ENCODE measurements around the gene RAB40C.

RAB40C gene

GRCh38 chr16:631808-632358, 42.0 kb downstream of the RAB40C start:
- Histone ChIP-seq H3K4me3 (ENCODE audit: low read depth in 1 of 2, low read length in 2 of 2) (no peak overlapping the region), H2AFZ (ENCODE audit: low read depth, low read length) (no peak overlapping the region), H4K20me1 (ENCODE audit: insufficient read depth, low read length) (peaks cover 34% of the 10 kb centered on the region), H3K4me1 (ENCODE audit: insufficient read depth, low read length) (peaks cover 20% of the 10 kb centered on the region), H3K27me3 (ENCODE audit: insufficient read depth, low read length, poor library complexity) (no peaks in the 10 kb centered on the region), H3K9ac (ENCODE audit: low read depth, low read length) (no peak overlapping the region), H3K36me3 (ENCODE audit: insufficient read depth, low read length) (peaks cover 24% of the 10 kb centered on the region), H3K79me2 (ENCODE audit: insufficient read depth, low read length) (peaks cover 23% of the 10 kb centered on the region), H3K27ac (ENCODE audit: low read length) (no peak overlapping the region), H3K9me3 (ENCODE audit: insufficient read depth, low read length, severe bottlenecking) (no peaks in the 10 kb centered on the region), H3K4me2 (ENCODE audit: insufficient read depth, low read length) (no peak overlapping the region)
- no peak for ATAC-seq (ENCODE audit: insufficient read depth, low read depth)
- no peak for DNase-seq
- TF ChIP-seq EZH2 (IDR thresholded peaks at IDR 0.05; ENCODE audit: borderline replicate concordance, low read depth, low read length, severe bottlenecking) (no peak), CTCF (IDR thresholded peaks at IDR 0.05; ENCODE audit: borderline replicate concordance, extremely low read depth, low read length, poor library complexity, severe bottlenecking) (no peak)

GRCh38 chr16:632486-633335, 42.8 kb downstream of the RAB40C start:
- H3K27me3 ChIP-seq (ENCODE audit: insufficient read depth, low read length, poor library complexity), result no peaks in the 10 kb centered on the region
- H3K4me2 ChIP-seq (ENCODE audit: insufficient read depth, low read length), result no peak overlapping the region
- DNase-seq (no peak), ATAC-seq (ENCODE audit: insufficient read depth, low read depth) (no peak)
- peaks cover 23% of the 10 kb centered on the region for H3K79me2 ChIP-seq (ENCODE audit: insufficient read depth, low read length)
- no peak overlapping the region for H3K27ac ChIP-seq (ENCODE audit: low read length)
- H2AFZ ChIP-seq (ENCODE audit: low read depth, low read length), result no peak overlapping the region
- peaks cover 17% of the 10 kb centered on the region for H3K36me3 ChIP-seq (ENCODE audit: insufficient read depth, low read length)
- peaks cover 34% of the 10 kb centered on the region for H4K20me1 ChIP-seq (ENCODE audit: insufficient read depth, low read length)
- H3K9me3 ChIP-seq (ENCODE audit: insufficient read depth, low read length, severe bottlenecking), result no peaks in the 10 kb centered on the region
- no peak overlapping the region for H3K9ac ChIP-seq (ENCODE audit: low read depth, low read length)
- peaks cover 26% of the 10 kb centered on the region for H3K4me1 ChIP-seq (ENCODE audit: insufficient read depth, low read length)
- no peak overlapping the region for H3K4me3 ChIP-seq (ENCODE audit: low read depth in 1 of 2, low read length in 2 of 2)
- TF ChIP-seq CTCF (IDR thresholded peaks at IDR 0.05; ENCODE audit: borderline replicate concordance, extremely low read depth, low read length, poor library complexity, severe bottlenecking), result no peak
- TF ChIP-seq EZH2 (IDR thresholded peaks at IDR 0.05; ENCODE audit: borderline replicate concordance, low read depth, low read length, severe bottlenecking), result no peak

- H3K79me2 ChIP-seq (ENCODE audit: insufficient read depth, low read length), result peaks cover 23% of the 10 kb centered on the region
- no peak overlapping the region for H3K9ac ChIP-seq (ENCODE audit: low read depth, low read length)
- H3K4me2 ChIP-seq (ENCODE audit: insufficient read depth, low read length), result peak overlapping the region; percentile 92; the same call in 1 of the 2 replicates
- DNase-seq (no peak), ATAC-seq (ENCODE audit: insufficient read depth, low read depth) (no peak)
- TF ChIP-seq CTCF (IDR thresholded peaks at IDR 0.05; ENCODE audit: borderline replicate concordance, extremely low read depth, low read length, poor library complexity, severe bottlenecking) (no peak), EZH2 (IDR thresholded peaks at IDR 0.05; ENCODE audit: borderline replicate concordance, low read depth, low read length, severe bottlenecking) (no peak)
- H3K9me3 ChIP-seq (ENCODE audit: insufficient read depth, low read length, severe bottlenecking), result no peaks in the 10 kb centered on the region
- peaks cover 27% of the 10 kb centered on the region for H3K4me1 ChIP-seq (ENCODE audit: insufficient read depth, low read length)
- no peak overlapping the region for H2AFZ ChIP-seq (ENCODE audit: low read depth, low read length)
- peaks cover 17% of the 10 kb centered on the region for H3K36me3 ChIP-seq (ENCODE audit: insufficient read depth, low read length)
- no peak overlapping the region for H3K27ac ChIP-seq (ENCODE audit: low read length)
- H4K20me1 ChIP-seq (ENCODE audit: insufficient read depth, low read length), result peaks cover 34% of the 10 kb centered on the region
- no peaks in the 10 kb centered on the region for H3K27me3 ChIP-seq (ENCODE audit: insufficient read depth, low read length, poor library complexity)
- peak overlapping the region in 1 of 2 experiments; percentile 19; a peak in 1 of 4 replicates for H3K4me3 ChIP-seq (ENCODE audit: low read depth in 1 of 2, low read length in 2 of 2)
These were observed 43.6 kb downstream of the RAB40C start for GRCh38 chr16:633336-634050.

Measured in DND-41 (cell line).